H1 (cell line): ENCODE data around the gene NR3C1. TPM values are rescaled to one million over a fixed set of nuclear protein-coding genes. Genes with fewer than 3 reads are reported as not detected.

ENCODE experiments used
- E2F6 ChIP-seq: IDR thresholded peaks from 2 replicates; pipeline ENCODE4 v1.6.1; 2012; ENCODE audit warnings: inconsistent platforms
- EZH2 ChIP-seq: fragments of 200-600 bp; sonication (generic); IDR thresholded peaks from 2 replicates; pipeline ENCODE4 v1.7.1; 2012; ENCODE audit warnings: low read depth, mild to moderate bottlenecking, moderate library complexity, low read length, inconsistent platforms; ENCODE audit not compliant: severe bottlenecking
- GABPA ChIP-seq: IDR thresholded peaks from 2 replicates; pipeline ENCODE4 v1.6.1; 2011; ENCODE audit warnings: mild to moderate bottlenecking, low read length, moderate library complexity, borderline replicate concordance; ENCODE audit not compliant: insufficient read depth
- SUZ12 ChIP-seq: fragments of 200-600 bp; sonication (generic); IDR thresholded peaks from 2 replicates; pipeline ENCODE4 v1.6.1; 2012; ENCODE audit warnings: mild to moderate bottlenecking, inconsistent platforms, low read length, moderate library complexity, mixed read lengths
- TAF7 ChIP-seq: optimal IDR thresholded peaks from 2 replicates; pipeline ENCODE3; 2011; ENCODE audit warnings: low read depth, mild to moderate bottlenecking, inconsistent platforms, low read length, moderate library complexity, borderline replicate concordance
- polyA plus RNA-seq, 7 experiments: library from polyadenylated mRNA; depleted of rRNA in 3 of 7; stranded (reverse) in 5 of 7; unstranded in 2 of 7; fragments of >200 nt in 5 of 7; fragments of 200-250 nt in 2 of 7; gene quantifications; 1 replicate in 5 of 7; 2 replicates in 1 of 7; 4 replicates in 1 of 7; pipeline versions ENCODE4 v1.2.1 to v1.2.3, GENCODE V29; 2011 to 2013; ENCODE audit warnings: missing spikeins in 2 of 7, mixed read lengths in 2 of 7
- total RNA-seq: library from RNA; stranded (reverse); fragmentation: NEBNext Ultra II Directional; extraction: Animal tissue kit (Norgen Biotek cat#: 25700); gene quantifications from 2 replicates; pipeline ENCODE4 v1.2.1, GENCODE V29; 2021

NR3C1 gene
- total and polyA plus RNA-seq, 2 of the 8 experiments (the other 6 are each of a cell fraction or from before 2014, with no cell fraction given) = 1.7 to 5.4 TPM

- TF ChIP-seq GABPA = no peak
- TF ChIP-seq TAF7 = no peak
- TF ChIP-seq E2F6 = no peak
- no peak for TF ChIP-seq SUZ12
- no peak for TF ChIP-seq EZH2
Observed at GRCh38 chr5:143247134-143247815, 156.2 kb downstream of the NR3C1 start (continued).
